Measurements from ENCODE around the gene DNAJC30. TPM values are rescaled to one million over a fixed set of nuclear protein-coding genes. Genes with fewer than 3 reads are reported as not detected.
"Not testable (repeated sequence)": the region's sequence is repeated elsewhere in the genome, so short reads cannot be mapped to it uniquely, and the experiment has no call there.

Gene DNAJC30
- total RNA-seq, 4 donors from 2014 or later: 3.4 to 6.1 (median 4.1) TPM

- WGBS, 2 donors: 54 to 69% methylated on average over 1 of the region's 1 CpG
- intact Hi-C loops (cut with DNase I; ENCODE audit: low total_unique reads): loop anchor here (5.0 kb wide), 1 partner anchor 119 kb away; no protein-coding TSS in a partner anchor
- no peak for DNase-seq (ENCODE audit: low spot score in 2 of 2)
- H3K4me3 ChIP-seq (ENCODE audit: low read depth, poor library complexity, severe bottlenecking): no peak overlapping the region
- TF ChIP-seq CTCF (IDR thresholded peaks at IDR 0.05) (no peak), POLR2A (IDR thresholded peaks at IDR 0.05) (no peak)
Measured at GRCh38 chr7:73726083-73726466, 42.8 kb upstream of the DNAJC30 start.

- intact Hi-C loops (cut with DNase I; ENCODE audit: low total_unique reads): no loop called here
- H3K4me3 ChIP-seq (ENCODE audit: low read depth, poor library complexity, severe bottlenecking): no peak overlapping the region
- TF ChIP-seq POLR2A (IDR thresholded peaks at IDR 0.05) (no peak), CTCF (IDR thresholded peaks at IDR 0.05) (no peak)
- DNase-seq (ENCODE audit: low spot score in 2 of 2): no peak
- 85 to 93% methylated on average over 3 of the region's 3 CpGs for WGBS, 2 donors
Measured at GRCh38 chr7:73723813-73724212, 40.6 kb upstream of the DNAJC30 start.

GRCh38 chr7:73722785-73723184, 39.5 kb upstream of the DNAJC30 start:
- no peak for DNase-seq (ENCODE audit: low spot score in 2 of 2)
- 81 to 84% methylated on average over 6 of the region's 6 CpGs for WGBS, 2 donors
- no peak overlapping the region for H3K4me3 ChIP-seq (ENCODE audit: low read depth, poor library complexity, severe bottlenecking)
- TF ChIP-seq POLR2A (IDR thresholded peaks at IDR 0.05): no peak
- intact Hi-C loops (cut with DNase I; ENCODE audit: low total_unique reads): no loop called here

GRCh38 chr7:73722182-73722581, 38.9 kb upstream of the DNAJC30 start:
- intact Hi-C loops (cut with DNase I; ENCODE audit: low total_unique reads); DNase-seq (ENCODE audit: low spot score in 2 of 2); H3K4me3 ChIP-seq (ENCODE audit: low read depth, poor library complexity, severe bottlenecking): not testable (repeated sequence)
- WGBS, 2 donors: 65 to 70% methylated on average over 4 of the region's 4 CpGs

- H3K4me3 ChIP-seq (ENCODE audit: low read depth, poor library complexity, severe bottlenecking): no peak overlapping the region
- WGBS, 2 donors: 29 to 66% methylated on average over 3 of the region's 3 CpGs
- intact Hi-C loops (cut with DNase I; ENCODE audit: low total_unique reads): no loop called here
- DNase-seq (ENCODE audit: low spot score in 2 of 2): no peak
- TF ChIP-seq CTCF (IDR thresholded peaks at IDR 0.05): no peak
- TF ChIP-seq POLR2A (IDR thresholded peaks at IDR 0.05): no peak
Measured at GRCh38 chr7:73721377-73721817, 38.1 kb upstream of the DNAJC30 start.

- WGBS, 2 donors: 97 to 99% methylated on average over 9 of the region's 9 CpGs
- H3K4me3 ChIP-seq (ENCODE audit: low read depth, poor library complexity, severe bottlenecking); intact Hi-C loops (cut with DNase I; ENCODE audit: low total_unique reads); DNase-seq (ENCODE audit: low spot score in 2 of 2): not testable (repeated sequence)
Measured at GRCh38 chr7:73720443-73720842, 37.2 kb upstream of the DNAJC30 start.

- no peak for TF ChIP-seq CTCF (IDR thresholded peaks at IDR 0.05)
- TF ChIP-seq POLR2A (IDR thresholded peaks at IDR 0.05): no peak
- 14 to 29% methylated on average over 6 to 10 of the region's 16 CpGs for WGBS, 2 donors
- DNase-seq (ENCODE audit: low spot score in 2 of 2): no peak
- no peak overlapping the region for H3K4me3 ChIP-seq (ENCODE audit: low read depth, poor library complexity, severe bottlenecking)
- intact Hi-C loops (cut with DNase I; ENCODE audit: low total_unique reads): no loop called here
Measured at GRCh38 chr7:73719806-73720169, 36.5 kb upstream of the DNAJC30 start.
